Measurements from ENCODE around the gene CHTF18. TPM values are rescaled to one million over a fixed set of nuclear protein-coding genes. Genes with fewer than 3 reads are reported as not detected.

Gene CHTF18
- polyA plus RNA-seq, 3 donors from 2014 or later: 6.3 to 9.2 TPM; not detected in 1

- DNase-seq: peak in 1 of 3 donors; percentile 8
- Mint-ChIP-seq H3K4me1 (peaks cover 0 to 8% of the 10 kb centered on the region in 2 donors), H3K27me3 (ENCODE audit: low read depth in 3 of 3) (peaks cover 0 to 4% (median 0%) of the 10 kb centered on the region in 3 donors), H3K36me3 (peaks cover 0 to 4% (median 4%) of the 10 kb centered on the region in 3 donors), H3K4me3 (peak overlapping the region; percentile 67 to 85 (median 83)), H3K9me3 (no peaks in the 10 kb centered on the region), H3K27ac (peak overlapping the region in 3 of 6 donors; percentile 30 to 62 (median 37))
These were observed 976 bp upstream of the CHTF18 start for GRCh38 chr16:787321-787966.

DNA sequence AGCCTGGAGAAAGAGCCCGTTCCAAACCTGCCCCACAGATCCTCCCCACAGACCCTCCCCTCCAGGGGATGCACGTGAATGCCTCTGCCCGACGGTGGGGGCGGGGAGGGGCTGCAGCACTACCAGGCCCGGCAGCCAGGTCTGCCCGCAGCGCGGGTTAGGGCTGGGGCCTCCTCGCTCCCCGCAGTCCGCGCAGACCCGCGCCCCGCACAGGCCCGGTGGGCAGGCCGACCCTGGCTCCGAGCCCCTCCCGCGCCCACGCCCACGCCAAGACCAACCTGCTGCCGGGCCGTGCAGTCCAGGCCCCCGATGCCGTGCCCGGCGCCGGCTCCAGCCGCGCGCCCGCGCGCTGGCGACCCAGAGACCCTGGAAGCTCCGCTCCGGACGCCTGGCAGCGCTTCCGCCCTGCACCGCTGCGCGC, 432 bp upstream of the CHTF18 start, which contains the start of gene RPUSD1:
TSS of gene RPUSD1 (minus strand) at position 404 of the 421 bp plus-strand sequence. CDS start 644 bp downstream, outside the sequence.
- H3K9me3 Mint-ChIP-seq: no peaks in the 10 kb centered on the region
- no peak for DNase-seq
- peak within 1 kb of the TSS in 4 of 6 donors; percentile 30 to 62 (median 46) for H3K27ac Mint-ChIP-seq
- peak within 1 kb of the TSS; percentile 67 to 85 (median 83) for H3K4me3 Mint-ChIP-seq
- H3K4me1 Mint-ChIP-seq: peaks cover 0 to 8% of the 10 kb centered on the region in 2 donors
- peaks cover 0 to 4% (median 4%) of the 10 kb centered on the region in 3 donors for H3K36me3 Mint-ChIP-seq
- peaks cover 0 to 4% (median 0%) of the 10 kb centered on the region in 3 donors for H3K27me3 Mint-ChIP-seq (ENCODE audit: low read depth in 3 of 3)

- H3K9me3 Mint-ChIP-seq: no peaks in the 10 kb centered on the region
- H3K27ac Mint-ChIP-seq: no peak overlapping the region
- peaks cover 0 to 4% (median 4%) of the 10 kb centered on the region in 3 donors for H3K36me3 Mint-ChIP-seq
- peaks cover 0 to 4% (median 0%) of the 10 kb centered on the region in 3 donors for H3K27me3 Mint-ChIP-seq (ENCODE audit: low read depth in 3 of 3)
- DNase-seq: no peak
- peaks cover 0 to 8% of the 10 kb centered on the region in 2 donors for H3K4me1 Mint-ChIP-seq
- H3K4me3 Mint-ChIP-seq: peak overlapping the region in 4 of 5 donors; percentile 21 to 60 (median 43)
These were observed 901 bp downstream of the CHTF18 start for GRCh38 chr16:789191-789850.

DNA sequence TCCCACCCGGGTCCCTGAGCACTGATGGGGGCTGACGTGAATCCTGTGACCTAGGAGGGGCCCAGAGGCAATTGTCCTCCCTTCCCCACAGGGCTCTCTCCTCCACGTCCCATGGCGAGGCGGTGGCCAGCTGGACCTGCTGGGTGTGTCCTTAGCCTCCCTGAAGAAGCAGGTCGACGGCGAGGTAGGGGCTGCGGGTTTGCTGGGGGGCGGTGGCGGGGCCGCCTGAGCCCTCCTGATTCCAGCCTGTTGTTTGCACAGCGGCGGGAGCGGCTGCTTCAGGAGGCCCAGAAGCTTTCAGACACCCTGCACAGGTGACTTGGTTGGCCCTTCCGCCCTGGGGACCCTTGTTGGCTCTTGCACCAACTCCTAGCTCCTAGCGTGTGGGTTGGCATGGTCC, 1.7 kb downstream of the CHTF18 start:
- Mint-ChIP-seq H3K4me1 (peaks cover 0 to 8% of the 10 kb centered on the region in 2 donors), H3K9me3 (no peaks in the 10 kb centered on the region), H3K4me3 (peak overlapping the region in 4 of 5 donors; percentile 45 to 71 (median 60)), H3K27ac (peak overlapping the region in 1 of 6 donors; percentile 69), H3K36me3 (peaks cover 0 to 4% (median 4%) of the 10 kb centered on the region in 3 donors), H3K27me3 (ENCODE audit: low read depth in 3 of 3) (peaks cover 0 to 4% (median 0%) of the 10 kb centered on the region in 3 donors)
- no peak for DNase-seq

DNA sequence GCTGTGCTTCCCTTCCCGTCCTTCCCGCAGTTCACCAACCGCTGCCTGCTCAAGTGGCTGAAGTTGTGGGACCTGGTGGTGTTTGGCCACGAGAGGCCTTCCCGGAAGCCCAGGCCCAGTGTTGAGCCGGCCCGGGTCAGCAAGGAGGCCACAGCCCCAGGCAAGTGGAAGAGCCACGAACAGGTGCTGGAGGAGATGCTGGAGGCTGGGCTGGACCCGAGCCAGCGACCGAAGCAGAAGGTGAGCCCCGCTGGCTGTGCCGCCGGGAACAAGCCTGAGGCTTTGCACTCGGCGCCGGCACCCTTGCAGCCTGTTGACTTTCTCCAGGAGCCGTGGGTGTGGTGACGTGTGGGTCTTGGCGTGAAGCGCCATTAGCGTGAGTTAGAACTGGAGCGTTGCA, 2.7 kb downstream of the CHTF18 start:
- H3K27me3 Mint-ChIP-seq (ENCODE audit: low read depth in 3 of 3): peaks cover 0 to 4% (median 0%) of the 10 kb centered on the region in 3 donors
- peaks cover 0 to 8% of the 10 kb centered on the region in 2 donors for H3K4me1 Mint-ChIP-seq
- no peak for DNase-seq
- H3K27ac Mint-ChIP-seq: no peak overlapping the region
- no peaks in the 10 kb centered on the region for H3K9me3 Mint-ChIP-seq
- H3K4me3 Mint-ChIP-seq: no peak overlapping the region
- peaks cover 0 to 4% (median 4%) of the 10 kb centered on the region in 3 donors for H3K36me3 Mint-ChIP-seq

DNA sequence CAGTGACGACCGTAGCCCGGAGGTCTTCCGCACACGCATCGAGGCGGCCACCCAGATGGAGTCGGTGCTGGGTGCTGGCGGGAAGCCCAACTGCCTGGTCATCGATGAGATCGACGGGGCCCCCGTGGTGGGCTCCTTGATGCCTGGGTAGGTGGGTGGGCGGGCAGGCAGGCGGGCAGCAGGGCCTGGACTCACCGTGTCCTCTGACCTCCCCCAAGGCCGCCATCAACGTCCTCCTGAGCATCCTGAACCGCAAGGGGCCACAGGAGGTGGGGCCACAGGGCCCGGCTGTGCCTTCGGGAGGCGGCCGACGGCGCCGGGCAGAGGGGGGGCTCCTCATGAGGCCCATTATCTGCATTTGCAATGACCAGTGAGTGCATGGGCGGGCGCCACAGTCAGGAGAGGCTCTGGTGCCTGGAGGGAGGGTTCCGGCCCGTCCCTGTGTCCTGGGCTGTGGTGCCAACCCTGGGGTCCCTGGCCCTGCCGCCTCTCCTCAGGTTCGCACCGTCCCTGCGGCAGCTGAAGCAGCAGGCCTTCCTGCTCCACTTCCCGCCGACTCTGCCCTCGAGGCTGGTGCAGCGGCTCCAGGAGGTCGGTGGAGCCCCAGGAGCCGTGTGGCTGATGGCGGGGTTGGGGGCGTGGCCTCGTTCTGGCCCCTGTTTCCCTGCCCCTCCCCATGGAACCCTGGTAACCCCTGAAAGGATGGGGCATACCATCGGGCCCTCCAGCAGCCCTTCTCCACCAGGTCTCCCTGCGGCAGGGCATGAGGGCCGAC, 4.0 kb downstream of the CHTF18 start:
- no peak overlapping the region for H3K27ac Mint-ChIP-seq
- DNase-seq: no peak
- H3K27me3 Mint-ChIP-seq (ENCODE audit: low read depth in 3 of 3): peaks cover 0 to 2% (median 0%) of the 10 kb centered on the region in 3 donors
- H3K9me3 Mint-ChIP-seq: no peaks in the 10 kb centered on the region
- peaks cover 0 to 4% (median 4%) of the 10 kb centered on the region in 3 donors for H3K36me3 Mint-ChIP-seq
- H3K4me3 Mint-ChIP-seq: no peak overlapping the region
- H3K4me1 Mint-ChIP-seq: peaks cover 0 to 3% of the 10 kb centered on the region in 2 donors

GRCh38 chr16:793414-793813, 5.0 kb downstream of the CHTF18 start:
- Mint-ChIP-seq H3K9me3 (no peaks in the 10 kb centered on the region), H3K27me3 (ENCODE audit: low read depth in 3 of 3) (peaks cover 0 to 2% (median 0%) of the 10 kb centered on the region in 3 donors), H3K27ac (no peak overlapping the region), H3K36me3 (peaks cover 0 to 4% (median 4%) of the 10 kb centered on the region in 3 donors), H3K4me1 (peaks cover 0 to 2% of the 10 kb centered on the region in 2 donors), H3K4me3 (no peak overlapping the region)
- no peak for DNase-seq

- Mint-ChIP-seq H3K4me3 (no peak overlapping the region), H3K27ac (no peak overlapping the region), H3K36me3 (peaks cover 0 to 4% (median 4%) of the 10 kb centered on the region in 3 donors), H3K27me3 (ENCODE audit: low read depth in 3 of 3) (peaks cover 0 to 2% (median 0%) of the 10 kb centered on the region in 3 donors), H3K9me3 (no peaks in the 10 kb centered on the region), H3K4me1 (peaks cover 0 to 2% of the 10 kb centered on the region in 2 donors)
- no peak for DNase-seq
These were observed 5.8 kb downstream of the CHTF18 start for GRCh38 chr16:794091-794822.

DNA sequence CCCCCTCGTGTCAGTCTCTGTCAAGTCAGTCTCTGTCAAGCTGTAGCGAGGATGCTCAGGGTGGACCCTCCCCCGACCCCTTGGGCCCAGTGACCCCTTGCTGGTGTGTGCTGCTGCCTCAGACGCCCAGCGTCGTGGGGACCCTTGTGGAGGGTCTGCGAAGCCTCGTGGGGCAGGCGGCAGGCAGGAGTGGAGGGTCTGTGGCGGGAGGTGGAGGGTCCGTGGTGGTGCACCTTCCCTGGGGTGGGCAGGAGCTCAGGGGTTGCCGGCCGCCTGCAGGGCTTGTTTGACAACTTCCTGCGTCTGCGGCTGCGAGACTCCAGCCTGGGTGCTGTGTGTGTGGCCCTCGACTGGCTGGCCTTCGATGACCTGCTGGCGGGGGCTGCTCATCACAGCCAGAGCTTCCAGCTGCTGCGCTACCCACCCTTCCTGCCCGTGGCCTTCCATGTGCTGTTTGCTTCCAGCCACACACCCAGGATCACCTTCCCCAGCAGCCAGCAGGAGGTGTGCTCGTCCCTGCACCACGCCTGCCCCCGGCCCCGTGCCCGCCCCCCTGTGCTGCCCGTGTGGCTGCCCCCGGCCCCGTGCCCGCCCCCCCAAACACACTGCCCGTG, 6.5 kb downstream of the CHTF18 start:
- no peak overlapping the region for H3K4me3 Mint-ChIP-seq
- H3K9me3 Mint-ChIP-seq: no peaks in the 10 kb centered on the region
- no peaks in the 10 kb centered on the region for H3K4me1 Mint-ChIP-seq
- H3K36me3 Mint-ChIP-seq: peaks cover 0 to 4% (median 4%) of the 10 kb centered on the region in 3 donors
- no peak overlapping the region for H3K27ac Mint-ChIP-seq
- peaks cover 0 to under 1% (median 0%) of the 10 kb centered on the region in 3 donors for H3K27me3 Mint-ChIP-seq (ENCODE audit: low read depth in 3 of 3)
- no peak for DNase-seq

GRCh38 chr16:795580-796229, 7.3 kb downstream of the CHTF18 start:
- peaks cover 0 to 4% (median 4%) of the 10 kb centered on the region in 3 donors for H3K36me3 Mint-ChIP-seq
- no peaks in the 10 kb centered on the region for H3K9me3 Mint-ChIP-seq
- no peak for DNase-seq
- no peak overlapping the region for H3K27ac Mint-ChIP-seq
- no peaks in the 10 kb centered on the region for H3K27me3 Mint-ChIP-seq (ENCODE audit: low read depth in 3 of 3)
- H3K4me1 Mint-ChIP-seq: no peaks in the 10 kb centered on the region
- H3K4me3 Mint-ChIP-seq: no peak overlapping the region

DNA sequence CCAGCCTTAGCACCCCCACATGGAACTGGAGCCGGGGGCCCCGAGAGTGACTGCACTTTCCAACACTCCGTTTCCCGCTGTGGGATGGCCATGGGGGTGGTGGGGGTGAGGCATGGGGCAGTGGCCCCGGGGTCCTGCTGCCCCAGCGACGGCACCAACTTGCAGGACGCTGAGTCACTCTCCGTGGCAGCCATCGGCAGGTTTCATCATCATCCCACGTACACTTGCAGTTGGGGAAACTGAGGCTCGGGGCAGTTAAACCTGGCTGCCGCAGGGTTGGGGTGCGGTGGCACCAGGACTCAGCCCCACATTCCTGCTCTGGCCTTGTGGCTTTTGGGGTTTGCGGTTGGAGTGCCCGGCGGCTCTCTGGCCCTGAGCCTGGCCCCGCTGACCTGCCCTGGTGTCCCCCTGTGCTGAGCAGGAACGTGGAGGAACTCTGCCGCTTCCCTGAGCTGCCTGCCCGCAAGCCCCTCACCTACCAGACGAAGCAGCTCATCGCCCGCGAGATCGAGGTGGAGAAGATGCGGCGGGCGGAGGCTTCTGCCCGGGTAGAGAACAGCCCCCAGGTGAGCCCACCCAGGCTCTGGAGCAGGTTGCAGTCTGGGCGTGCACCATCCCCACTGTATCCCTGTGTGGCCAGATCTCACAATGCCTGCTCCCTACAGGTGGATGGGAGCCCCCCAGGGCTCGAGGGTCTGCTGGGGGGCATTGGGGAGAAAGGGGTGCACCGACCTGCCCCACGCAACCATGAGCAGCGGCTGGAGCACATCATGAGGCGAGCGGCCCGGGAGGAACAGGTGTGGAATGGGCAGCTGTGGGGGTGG, 8.1 kb downstream of the CHTF18 start:
- Mint-ChIP-seq H3K9me3 (no peaks in the 10 kb centered on the region), H3K4me3 (no peak overlapping the region), H3K4me1 (no peaks in the 10 kb centered on the region), H3K36me3 (peaks cover 0 to 2% (median 1%) of the 10 kb centered on the region in 3 donors), H3K27me3 (ENCODE audit: low read depth in 3 of 3) (no peaks in the 10 kb centered on the region), H3K27ac (no peak overlapping the region)
- no peak for DNase-seq

- Mint-ChIP-seq H3K4me1 (no peaks in the 10 kb centered on the region), H3K36me3 (no peaks in the 10 kb centered on the region), H3K27ac (no peak overlapping the region), H3K27me3 (ENCODE audit: low read depth in 3 of 3) (no peaks in the 10 kb centered on the region), H3K4me3 (no peak overlapping the region), H3K9me3 (no peaks in the 10 kb centered on the region)
- DNase-seq: no peak
These were observed 8.7 kb downstream of the CHTF18 start for GRCh38 chr16:797120-797420.
